Glutamatergic neuron (in vitro differentiated cells): ENCODE measurements around the gene VANGL1. TPM values are rescaled to one million over a fixed set of nuclear protein-coding genes. Genes with fewer than 3 reads are reported as not detected.

Source experiments
- DNase-seq: peaks from one replicate; pipeline ENCODE4 v3.0.0; 2022
- H3K27ac Mint-ChIP-seq: one replicate; pipeline ENCODE4 v1.8.0; 2020; ENCODE audit warnings: mild to moderate bottlenecking, mixed read lengths, inconsistent platforms; ENCODE audit not compliant: unreplicated experiment
- H3K27me3 Mint-ChIP-seq: one replicate; pipeline ENCODE4 v1.8.0; 2020; ENCODE audit warnings: mild to moderate bottlenecking, moderate library complexity, mixed read lengths, inconsistent platforms; ENCODE audit not compliant: unreplicated experiment
- H3K36me3 Mint-ChIP-seq: one replicate; pipeline ENCODE4 v1.8.0; 2020; ENCODE audit warnings: mild to moderate bottlenecking, mixed read lengths, inconsistent platforms; ENCODE audit not compliant: unreplicated experiment
- H3K4me1 Mint-ChIP-seq: one replicate; pipeline ENCODE4 v1.8.0; 2020; ENCODE audit warnings: mild to moderate bottlenecking, low read depth, mixed read lengths, inconsistent platforms; ENCODE audit not compliant: unreplicated experiment
- H3K4me3 Mint-ChIP-seq: one replicate; pipeline ENCODE4 v1.8.0; 2020; ENCODE audit warnings: mild to moderate bottlenecking, mixed read lengths, inconsistent platforms; ENCODE audit not compliant: unreplicated experiment
- H3K9me3 Mint-ChIP-seq: one replicate; pipeline ENCODE4 v1.8.0; 2020; ENCODE audit warnings: mild to moderate bottlenecking, moderate library complexity, mixed read lengths, inconsistent platforms; ENCODE audit not compliant: unreplicated experiment
- total RNA-seq: library from RNA; stranded (reverse); fragmentation: NEBNext Ultra II Directional; extraction: Animal tissue kit (Norgen Biotek cat#: 25700); gene quantifications from one replicate; pipeline ENCODE4 v1.2.1, GENCODE V29; 2021; ENCODE audit not compliant: unreplicated experiment
- TF ChIP-seq, protein P1 (sequence below): fragments of 200-600 bp; sonication (generic); IDR thresholded peaks from one replicate; pipeline ENCODE4 v1.5.0; 2021; ENCODE audit not compliant: partially characterized antibody, unreplicated experiment

Gene VANGL1
- total RNA-seq, 1 donor from 2014 or later, result 4.6 TPM

GRCh38 chr1:115666206-115666605, 24.4 kb downstream of the VANGL1 start:
- H3K27ac Mint-ChIP-seq, result no peak overlapping the region
- no peak for DNase-seq
- H3K27me3 Mint-ChIP-seq, result peaks cover 3% of the 10 kb centered on the region
- no peaks in the 10 kb centered on the region for H3K9me3 Mint-ChIP-seq
- H3K4me3 Mint-ChIP-seq, result no peak overlapping the region
- TF ChIP-seq, protein P1, sequence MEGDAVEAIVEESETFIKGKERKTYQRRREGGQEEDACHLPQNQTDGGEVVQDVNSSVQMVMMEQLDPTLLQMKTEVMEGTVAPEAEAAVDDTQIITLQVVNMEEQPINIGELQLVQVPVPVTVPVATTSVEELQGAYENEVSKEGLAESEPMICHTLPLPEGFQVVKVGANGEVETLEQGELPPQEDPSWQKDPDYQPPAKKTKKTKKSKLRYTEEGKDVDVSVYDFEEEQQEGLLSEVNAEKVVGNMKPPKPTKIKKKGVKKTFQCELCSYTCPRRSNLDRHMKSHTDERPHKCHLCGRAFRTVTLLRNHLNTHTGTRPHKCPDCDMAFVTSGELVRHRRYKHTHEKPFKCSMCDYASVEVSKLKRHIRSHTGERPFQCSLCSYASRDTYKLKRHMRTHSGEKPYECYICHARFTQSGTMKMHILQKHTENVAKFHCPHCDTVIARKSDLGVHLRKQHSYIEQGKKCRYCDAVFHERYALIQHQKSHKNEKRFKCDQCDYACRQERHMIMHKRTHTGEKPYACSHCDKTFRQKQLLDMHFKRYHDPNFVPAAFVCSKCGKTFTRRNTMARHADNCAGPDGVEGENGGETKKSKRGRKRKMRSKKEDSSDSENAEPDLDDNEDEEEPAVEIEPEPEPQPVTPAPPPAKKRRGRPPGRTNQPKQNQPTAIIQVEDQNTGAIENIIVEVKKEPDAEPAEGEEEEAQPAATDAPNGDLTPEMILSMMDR, result no peak
- H3K4me1 Mint-ChIP-seq, result peaks cover 17% of the 10 kb centered on the region
- peaks cover 10% of the 10 kb centered on the region for H3K36me3 Mint-ChIP-seq

DNA sequence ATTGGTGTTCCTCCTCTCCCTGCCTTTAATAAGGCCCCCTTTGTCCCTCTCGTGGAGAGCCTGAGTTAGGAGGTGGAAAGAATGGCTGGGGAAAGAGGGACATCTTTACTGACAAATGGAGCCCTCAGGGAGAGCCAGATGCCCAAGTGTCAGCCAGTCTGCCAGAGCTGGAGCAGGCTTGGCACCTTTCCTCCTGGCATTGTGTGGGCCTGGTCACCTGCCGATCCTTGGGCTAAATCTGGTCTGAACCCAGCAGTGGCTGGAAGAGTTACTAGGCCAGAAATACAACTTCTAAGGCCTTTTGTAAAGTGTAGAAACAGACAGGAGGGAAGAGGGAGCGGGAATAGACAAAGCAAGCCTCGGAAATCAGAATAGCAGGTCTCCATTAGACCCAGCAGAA, 24.9 kb downstream of the VANGL1 start:
- peaks cover 17% of the 10 kb centered on the region for H3K4me1 Mint-ChIP-seq
- H3K36me3 Mint-ChIP-seq, result peaks cover 10% of the 10 kb centered on the region
- TF ChIP-seq, protein P1, result no peak
- no peak overlapping the region for H3K27ac Mint-ChIP-seq
- H3K27me3 Mint-ChIP-seq, result peaks cover 3% of the 10 kb centered on the region
- H3K4me3 Mint-ChIP-seq, result no peak overlapping the region
- DNase-seq, result no peak
- H3K9me3 Mint-ChIP-seq, result no peaks in the 10 kb centered on the region

DNA sequence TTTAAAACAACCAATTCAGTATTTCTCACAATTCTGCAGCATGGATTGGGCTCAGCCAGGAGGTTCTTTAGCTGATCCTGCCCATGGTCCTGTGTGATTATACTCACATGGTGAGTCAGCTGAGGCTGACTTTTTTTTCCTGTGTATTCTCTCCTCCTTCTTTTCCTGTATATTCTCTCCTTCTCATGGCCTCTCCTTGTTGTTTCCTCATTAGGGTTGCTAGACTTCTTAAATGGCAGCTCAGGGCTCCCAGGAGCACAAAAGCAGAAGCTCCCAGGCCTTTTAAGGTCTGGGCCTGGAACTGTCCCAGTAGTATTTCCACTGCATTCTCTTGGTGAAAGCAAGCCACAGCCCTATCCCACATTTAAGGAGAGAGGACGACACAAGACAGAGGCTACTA, 26.8 kb downstream of the VANGL1 start:
- peaks cover 2% of the 10 kb centered on the region for H3K27me3 Mint-ChIP-seq
- no peak overlapping the region for H3K27ac Mint-ChIP-seq
- no peak overlapping the region for H3K4me3 Mint-ChIP-seq
- H3K36me3 Mint-ChIP-seq, result peaks cover 10% of the 10 kb centered on the region
- H3K4me1 Mint-ChIP-seq, result peaks cover 17% of the 10 kb centered on the region
- TF ChIP-seq, protein P1, result no peak
- DNase-seq, result no peak
- no peaks in the 10 kb centered on the region for H3K9me3 Mint-ChIP-seq

- TF ChIP-seq, protein P1, result no peak
- Mint-ChIP-seq H3K4me3 (no peak overlapping the region), H3K9me3 (no peaks in the 10 kb centered on the region), H3K4me1 (peaks cover 14% of the 10 kb centered on the region), H3K27ac (no peak overlapping the region), H3K36me3 (peaks cover 10% of the 10 kb centered on the region), H3K27me3 (peaks cover 2% of the 10 kb centered on the region)
- DNase-seq, result no peak
Observed at GRCh38 chr1:115669002-115669673, 27.4 kb downstream of the VANGL1 start.

- TF ChIP-seq, protein P1, result no peak
- Mint-ChIP-seq H3K27ac (no peak overlapping the region), H3K27me3 (peaks cover 2% of the 10 kb centered on the region)
Observed at GRCh38 chr1:115669886-115670285, 28.1 kb downstream of the VANGL1 start.

More at GRCh38 chr1:115669886-115670285, 28.1 kb downstream of the VANGL1 start:
- no peaks in the 10 kb centered on the region for H3K9me3 Mint-ChIP-seq
- DNase-seq, result no peak
- H3K4me3 Mint-ChIP-seq, result no peak overlapping the region
- peaks cover 10% of the 10 kb centered on the region for H3K36me3 Mint-ChIP-seq
- H3K4me1 Mint-ChIP-seq, result peaks cover 8% of the 10 kb centered on the region
